HG03025 (cell line): ENCODE measurements around the gene NUTM2A.
"Not testable (repeated sequence)": the region's sequence is repeated elsewhere in the genome, so short reads cannot be mapped to it uniquely, and the experiment has no call there.

Experiments used
- ATAC-seq: cut with Tn5 transposase; IDR thresholded peaks from one replicate; pipeline ENCODE4 v1.9.1; 2021; ENCODE audit warnings: mild to moderate bottlenecking, moderate library complexity; ENCODE audit not compliant: unreplicated experiment, low FRiP score

The NUTM2A gene

DNA sequence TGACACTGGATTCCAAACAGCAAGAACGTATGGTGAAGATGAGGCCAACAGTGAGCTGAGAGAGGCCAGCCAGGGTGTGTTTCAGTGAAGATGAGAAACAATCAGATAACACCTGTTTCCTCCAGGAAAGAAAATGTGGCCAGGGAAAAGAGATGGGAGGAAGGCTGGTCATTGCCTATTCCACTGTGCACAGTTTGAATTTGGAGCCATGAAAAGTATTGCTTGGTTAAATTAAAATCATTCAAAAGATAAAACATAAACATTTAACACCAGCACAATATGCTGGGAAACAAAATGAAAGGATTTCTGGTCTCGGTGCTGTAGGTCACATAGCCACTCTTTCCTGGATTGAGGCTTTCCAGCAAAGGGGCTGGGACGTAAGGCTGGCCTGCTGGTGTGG, at the start of gene NUTM2A:
Gene NUTM2A (plus strand): TSS at position 301 of the 400 bp plus-strand sequence. CDS start 383 bp downstream, outside the sequence.
- not testable (repeated sequence) for ATAC-seq

DNA sequence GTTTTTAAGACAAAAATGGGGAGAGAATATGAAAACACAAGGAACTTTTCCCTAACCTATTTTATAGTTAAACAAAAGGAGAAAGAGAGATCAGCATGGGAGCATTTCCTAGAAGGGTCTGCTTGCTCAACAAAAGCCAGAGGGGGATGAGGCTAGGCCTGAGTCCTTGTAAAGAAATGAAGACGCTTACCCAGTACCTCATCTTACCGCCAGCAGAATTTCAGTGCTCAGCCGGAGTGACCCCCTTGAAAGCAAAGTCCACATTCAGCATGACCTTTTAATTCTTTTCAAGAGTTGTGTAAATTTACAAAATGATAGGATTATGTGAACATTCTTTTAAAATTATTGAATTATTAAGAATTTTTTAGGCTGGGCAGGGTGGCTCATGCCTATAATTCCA, 47.7 kb upstream of the NUTM2A start:
- ATAC-seq = not testable (repeated sequence)

- not testable (repeated sequence) for ATAC-seq
These were observed 40.8 kb upstream of the NUTM2A start for GRCh38 chr10:87184421-87184820.

GRCh38 chr10:87186016-87186415, 39.2 kb upstream of the NUTM2A start:
- not testable (repeated sequence) for ATAC-seq

DNA sequence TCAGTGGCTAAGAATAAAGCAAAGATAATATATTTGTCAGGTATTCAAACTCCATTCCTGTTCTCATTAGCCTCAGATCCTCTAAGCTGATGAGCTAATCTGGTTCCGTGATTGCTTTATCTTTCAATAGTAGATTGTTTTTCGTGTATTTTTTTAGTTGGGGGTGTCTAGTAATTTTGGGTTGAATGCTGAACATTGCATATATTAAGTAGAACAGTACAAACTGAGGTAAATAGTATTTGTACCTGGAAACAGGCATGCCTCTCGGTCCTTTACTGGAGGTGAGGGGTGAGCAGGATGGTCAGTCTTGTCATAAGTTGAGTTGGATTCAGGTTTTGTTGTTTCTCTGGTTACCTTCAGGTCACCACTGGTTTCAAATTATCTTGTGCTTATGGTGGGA, 37.7 kb upstream of the NUTM2A start:
- not testable (repeated sequence) for ATAC-seq

DNA sequence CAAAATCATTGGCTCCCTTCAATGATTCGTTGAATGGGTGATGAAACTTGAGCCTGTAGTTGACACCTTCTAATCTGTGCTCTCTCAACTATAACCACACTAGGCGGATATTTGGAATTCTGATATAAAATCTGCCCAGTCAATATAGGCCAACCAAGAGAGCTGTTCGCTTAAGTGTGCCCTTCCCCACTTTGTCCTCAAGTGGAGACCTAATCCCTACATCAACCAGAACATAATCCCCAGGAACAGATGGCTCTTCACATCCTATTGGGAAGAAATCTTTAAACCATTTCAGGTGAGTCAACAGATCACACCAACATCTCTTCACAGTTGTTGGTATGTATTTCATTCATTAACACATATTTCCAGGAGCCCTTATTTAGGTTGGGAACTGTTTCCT, 33.4 kb upstream of the NUTM2A start:
- not testable (repeated sequence) for ATAC-seq

DNA sequence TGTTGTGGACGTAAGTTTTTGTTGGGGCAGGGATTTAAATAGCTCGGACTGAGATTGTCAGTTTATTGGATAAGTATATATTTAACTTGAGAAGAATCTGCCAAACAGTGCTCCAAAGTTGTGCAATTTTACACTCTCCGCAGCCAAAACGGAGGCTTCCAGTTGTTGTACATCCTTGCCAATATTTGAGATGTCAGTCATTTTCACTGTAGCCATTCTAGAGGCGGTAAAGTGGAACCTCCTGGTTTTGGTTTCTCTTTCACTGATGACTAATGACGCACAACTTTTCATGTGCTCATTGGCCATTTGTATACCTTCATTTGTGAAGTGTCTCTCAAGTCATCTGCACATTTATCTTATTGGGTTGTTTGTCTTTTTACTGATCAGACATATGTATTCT, 24.3 kb upstream of the NUTM2A start:
- ATAC-seq = not testable (repeated sequence)

- not testable (repeated sequence) for ATAC-seq
These were observed 20.4 kb upstream of the NUTM2A start for GRCh38 chr10:87204801-87205200.

DNA sequence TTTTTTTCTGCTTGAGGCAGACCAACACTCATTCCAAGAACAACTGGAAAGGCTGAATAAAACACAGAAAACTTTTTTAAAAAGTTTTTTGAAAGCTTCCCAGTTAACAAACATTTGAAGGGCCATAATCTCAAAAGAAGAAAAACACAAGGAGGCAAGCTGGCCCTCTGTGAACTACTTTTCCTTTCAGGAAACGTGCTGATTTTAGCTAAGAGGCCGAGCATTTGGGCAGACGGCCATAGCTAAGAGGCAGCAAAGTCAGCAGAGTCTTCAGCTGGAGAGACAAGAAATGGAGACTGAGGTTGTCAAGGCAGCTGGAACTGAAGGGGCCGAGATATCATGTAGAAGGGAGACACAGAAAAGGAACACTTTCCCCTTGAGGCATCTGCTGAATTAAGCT, 18.3 kb upstream of the NUTM2A start:
- not testable (repeated sequence) for ATAC-seq

DNA sequence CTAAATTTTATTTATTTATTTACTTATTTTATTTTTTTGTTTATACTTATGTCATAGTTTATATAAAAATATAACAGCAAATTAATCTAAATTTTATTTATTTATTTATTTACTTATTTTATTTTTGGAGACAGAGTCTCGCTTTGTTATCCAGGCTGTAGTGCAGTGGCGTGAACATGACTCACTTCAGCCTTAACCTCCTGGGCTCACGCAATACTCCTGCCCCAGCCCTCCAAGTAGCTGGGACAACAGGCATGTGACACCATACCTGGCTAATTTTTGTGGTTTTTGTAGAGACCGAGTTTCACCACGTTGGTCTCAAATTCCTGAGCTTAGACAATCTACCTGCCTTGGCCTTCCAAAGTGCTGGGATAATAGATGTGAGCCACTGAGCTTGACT, 14.9 kb upstream of the NUTM2A start:
- not testable (repeated sequence) for ATAC-seq

- ATAC-seq = not testable (repeated sequence)
These were observed 13.4 kb upstream of the NUTM2A start for GRCh38 chr10:87211848-87212247.

DNA sequence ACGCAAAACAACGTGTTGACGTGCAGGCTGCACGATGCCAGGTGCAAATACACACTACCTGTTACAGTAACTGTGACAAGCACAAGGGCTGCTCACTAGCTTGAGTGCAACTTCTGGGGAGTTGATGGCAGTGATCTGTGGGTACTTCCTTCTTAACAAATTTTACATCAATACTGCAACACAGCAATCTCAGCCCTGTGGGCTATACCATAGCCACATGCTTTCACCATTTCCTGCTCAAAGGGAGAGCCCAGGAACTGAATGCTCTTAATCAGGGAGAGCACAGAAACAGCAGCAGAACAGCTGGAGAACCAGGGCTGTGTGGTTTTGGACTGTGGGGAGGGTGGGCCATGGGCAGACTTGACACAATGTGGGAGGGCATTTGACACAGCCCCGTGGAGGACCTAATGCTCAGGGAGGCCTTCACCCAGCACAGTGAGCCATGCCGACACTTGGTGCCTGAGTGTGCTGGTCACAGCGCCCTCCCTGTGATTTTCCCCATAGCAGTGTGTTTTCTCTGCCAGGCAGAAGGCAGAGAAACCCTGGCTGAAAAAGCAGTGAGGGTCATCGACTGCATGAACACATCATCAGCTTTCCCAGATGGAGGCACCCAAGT, 12.0 kb upstream of the NUTM2A start:
- not testable (repeated sequence) for ATAC-seq

GRCh38 chr10:87213806-87214205, 11.4 kb upstream of the NUTM2A start:
- ATAC-seq = not testable (repeated sequence)

- ATAC-seq = not testable (repeated sequence)
These were observed 9.1 kb upstream of the NUTM2A start for GRCh38 chr10:87216120-87216519.

GRCh38 chr10:87219370-87219769, 5.9 kb upstream of the NUTM2A start:
- not testable (repeated sequence) for ATAC-seq

DNA sequence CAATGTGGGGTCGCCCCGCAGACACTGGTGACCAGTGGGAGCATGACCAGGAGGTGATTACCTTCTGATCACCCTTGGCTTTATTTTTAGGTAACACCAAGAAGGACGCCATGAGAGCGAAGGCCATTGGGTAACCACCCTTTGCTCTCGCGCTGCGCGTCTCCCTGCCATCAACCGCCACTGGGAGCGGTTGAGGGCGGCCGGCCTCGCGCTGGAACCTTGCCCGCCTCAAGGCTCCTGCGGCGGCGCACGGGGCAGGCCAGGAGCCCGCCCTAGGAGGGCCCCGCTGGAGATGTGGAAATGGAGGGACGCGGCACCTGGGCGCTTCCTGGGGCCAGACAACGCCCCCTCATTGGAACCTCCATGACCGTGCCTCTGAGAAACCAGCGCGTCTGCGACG, 2.5 kb upstream of the NUTM2A start:
- ATAC-seq = not testable (repeated sequence)

GRCh38 chr10:87228247-87228646, 3.0 kb downstream of the NUTM2A start:
- not testable (repeated sequence) for ATAC-seq

DNA sequence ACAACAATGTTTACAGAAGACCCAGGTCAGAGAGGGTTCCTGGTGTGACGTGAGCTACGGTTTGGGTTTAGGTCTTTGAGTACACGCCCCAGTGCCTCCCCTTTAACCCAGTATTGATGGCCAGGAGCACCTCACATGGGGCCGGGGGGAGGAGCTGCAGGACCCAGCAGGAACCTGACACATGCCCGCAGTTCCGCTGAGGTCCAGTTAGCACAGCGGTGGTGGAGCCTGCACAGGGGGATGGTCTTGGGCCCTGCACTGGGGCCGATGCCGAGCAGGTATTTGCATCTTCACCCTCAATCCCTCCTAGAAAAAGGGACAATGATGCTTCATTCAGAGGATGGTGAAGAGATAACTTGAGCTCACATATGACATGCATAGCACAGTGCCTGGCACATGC, 4.0 kb downstream of the NUTM2A start:
- not testable (repeated sequence) for ATAC-seq

DNA sequence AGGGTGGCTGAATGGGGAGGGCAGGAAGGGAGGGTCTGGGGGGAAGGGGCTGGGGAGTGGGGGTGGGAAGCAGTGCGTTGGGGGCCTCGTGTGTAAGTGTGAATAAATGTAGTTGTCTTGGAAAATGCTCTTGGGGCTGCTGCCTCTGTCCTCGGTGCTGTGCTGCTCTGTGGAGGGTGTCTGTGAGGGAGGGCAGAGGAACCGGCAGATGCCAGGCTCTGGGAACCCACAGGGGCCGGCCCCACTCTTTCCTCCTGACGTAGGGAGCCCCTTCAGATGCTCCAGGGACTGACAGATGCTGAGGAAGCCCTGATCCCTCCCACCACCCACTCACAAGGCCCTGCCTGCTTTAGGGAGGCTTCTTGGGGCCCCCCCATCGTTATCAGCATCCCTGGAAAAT, 9.6 kb downstream of the NUTM2A start:
- ATAC-seq = not testable (repeated sequence)

DNA sequence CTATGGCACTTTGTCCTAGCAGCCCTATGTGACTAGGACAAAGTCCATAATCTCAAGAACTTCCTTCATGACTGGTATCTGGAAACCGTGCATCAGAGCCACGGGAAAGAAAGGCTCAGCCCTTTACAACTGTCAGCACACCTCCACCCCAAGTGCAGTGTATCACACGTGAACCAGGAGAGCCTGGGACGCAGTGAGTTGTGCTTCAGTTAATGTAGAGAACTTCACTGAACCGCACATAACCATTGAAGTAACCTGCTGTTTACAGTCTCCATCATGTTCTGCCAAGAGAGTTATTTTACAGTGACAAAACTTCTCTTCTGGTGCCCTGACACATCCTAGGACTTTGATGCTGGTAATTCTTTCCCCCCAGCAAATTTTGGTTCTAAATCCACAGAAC, 12.0 kb downstream of the NUTM2A start:
- ATAC-seq = not testable (repeated sequence)

DNA sequence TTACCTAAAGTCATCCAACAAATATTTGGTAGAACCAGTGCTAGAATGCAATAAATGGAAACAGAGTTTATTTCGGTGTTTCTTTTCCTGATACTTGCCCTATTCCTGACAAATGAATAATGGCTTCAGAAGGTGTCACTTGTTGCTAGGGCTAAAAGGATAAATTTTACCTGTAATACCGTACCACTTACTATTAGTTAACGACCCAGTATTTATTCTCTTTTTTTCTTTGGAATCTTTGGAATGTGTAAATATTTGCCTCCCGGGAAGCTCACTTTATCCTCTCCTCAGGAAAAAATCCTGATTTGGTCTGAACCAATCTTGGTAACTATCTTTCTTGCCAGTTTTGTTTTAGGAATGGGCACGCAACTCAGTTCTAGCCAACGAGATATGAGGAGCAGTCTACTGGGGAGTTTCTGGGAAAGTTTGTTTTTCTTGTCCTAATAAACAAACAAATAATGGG, 14.1 kb downstream of the NUTM2A start:
- ATAC-seq = not testable (repeated sequence)

- ATAC-seq = not testable (repeated sequence)
These were observed 16.9 kb downstream of the NUTM2A start for GRCh38 chr10:87242192-87242591.
